CD4-positive, alpha-beta T cell treated with Interferon alpha-2 for 1 hour (primary cell): ENCODE results near the gene C1orf167.

ENCODE experiments used
- DNase-seq, 2 donors: peaks; one replicate each; pipeline ENCODE4 v3.0.0-alpha.2; 2020 to 2022

The C1orf167 gene

GRCh38 chr1:11761988-11762406 lies at the start of gene C1orf167:
Gene C1orf167, plus strand, starts transcription at chr1:11762193. Its CDS starts 2,208 bp downstream, at chr1:11764401.
- peak in 1 of 2 donors; percentile 30 for DNase-seq

GRCh38 chr1:11712285-11712684 lies 49.7 kb upstream of the C1orf167 start:
- no peak for DNase-seq

- no peak for DNase-seq
Measured at GRCh38 chr1:11713095-11713494, 48.9 kb upstream of the C1orf167 start.

GRCh38 chr1:11714831-11715575 lies 47.0 kb upstream of the C1orf167 start:
- DNase-seq, result no peak

GRCh38 chr1:11719313-11720032 lies 42.5 kb upstream of the C1orf167 start:
- DNase-seq, result peak; percentile 86 to 89

GRCh38 chr1:11720033-11720376 lies 42.0 kb upstream of the C1orf167 start:
- DNase-seq, result no peak

- DNase-seq, result no peak
Measured at GRCh38 chr1:11720525-11720924, 41.5 kb upstream of the C1orf167 start.

GRCh38 chr1:11721311-11721710 lies 40.7 kb upstream of the C1orf167 start:
- DNase-seq, result no peak

GRCh38 chr1:11722538-11722937 lies 39.5 kb upstream of the C1orf167 start:
- no peak for DNase-seq

GRCh38 chr1:11725616-11726015 lies 36.4 kb upstream of the C1orf167 start:
- DNase-seq, result peak in 1 of 2 donors; percentile 34

- no peak for DNase-seq
Measured at GRCh38 chr1:11727119-11727518, 34.9 kb upstream of the C1orf167 start.

- no peak for DNase-seq
Measured at GRCh38 chr1:11728126-11728806, 33.7 kb upstream of the C1orf167 start.

GRCh38 chr1:11729155-11729497 lies 32.9 kb upstream of the C1orf167 start:
- no peak for DNase-seq

GRCh38 chr1:11729498-11730428 lies 32.2 kb upstream of the C1orf167 start:
- no peak for DNase-seq

GRCh38 chr1:11730429-11730891 lies 31.5 kb upstream of the C1orf167 start:
- peak; percentile 56 to 70 for DNase-seq

- DNase-seq, result peak; percentile 59 to 64
Measured at GRCh38 chr1:11731691-11732283, 30.2 kb upstream of the C1orf167 start.

GRCh38 chr1:11733306-11733705 lies 28.7 kb upstream of the C1orf167 start:
- DNase-seq, result no peak

- DNase-seq, result no peak
Measured at GRCh38 chr1:11735531-11735853, 26.5 kb upstream of the C1orf167 start.

- peak; percentile 90 to 91 for DNase-seq
Measured at GRCh38 chr1:11735854-11736745, 25.9 kb upstream of the C1orf167 start, which contains the start of gene AGTRAP. Gene AGTRAP, plus strand, starts transcription at chr1:11736136. Its CDS starts 73 bp downstream, at chr1:11736209.

- peak; percentile 54 to 56 for DNase-seq
Measured at GRCh38 chr1:11736746-11737639, 25.0 kb upstream of the C1orf167 start.
